ENCODE measurements around the gene TRIM26. TPM values are rescaled to one million over a fixed set of nuclear protein-coding genes. Genes with fewer than 3 reads are reported as not detected.
"Not testable (repeated sequence)": the region's sequence is repeated elsewhere in the genome, so short reads cannot be mapped to it uniquely, and the experiment has no call there.

Gene TRIM26
- total RNA-seq, 2 donors from 2014 or later = 87.5 to 92.0 TPM

DNA sequence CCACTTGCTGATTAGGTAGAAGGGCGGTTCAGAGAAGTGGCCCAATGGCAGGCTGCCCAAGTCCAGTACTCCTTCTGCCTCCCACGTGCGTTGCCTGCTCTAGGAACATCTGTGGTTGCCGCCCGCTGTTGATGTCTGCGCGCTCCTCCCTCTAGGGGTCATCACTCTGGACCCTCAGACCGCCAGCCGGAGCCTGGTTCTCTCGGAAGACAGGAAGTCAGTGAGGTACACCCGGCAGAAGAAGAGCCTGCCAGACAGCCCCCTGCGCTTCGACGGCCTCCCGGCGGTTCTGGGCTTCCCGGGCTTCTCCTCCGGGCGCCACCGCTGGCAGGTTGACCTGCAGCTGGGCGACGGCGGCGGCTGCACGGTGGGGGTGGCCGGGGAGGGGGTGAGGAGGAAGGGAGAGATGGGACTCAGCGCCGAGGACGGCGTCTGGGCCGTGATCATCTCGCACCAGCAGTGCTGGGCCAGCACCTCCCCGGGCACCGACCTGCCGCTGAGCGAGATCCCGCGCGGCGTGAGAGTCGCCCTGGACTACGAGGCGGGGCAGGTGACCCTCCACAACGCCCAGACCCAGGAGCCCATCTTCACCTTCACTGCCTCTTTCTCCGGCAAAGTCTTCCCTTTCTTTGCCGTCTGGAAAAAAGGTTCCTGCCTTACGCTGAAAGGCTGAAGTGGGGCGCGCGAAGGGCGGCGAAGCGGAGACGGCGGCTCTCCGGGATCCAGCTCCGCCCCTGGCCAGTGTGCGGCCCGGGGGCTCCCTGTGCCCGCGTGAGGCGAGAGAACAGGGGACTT is 41.3 kb downstream of the TRIM26 start:
- Mint-ChIP-seq H3K4me1 (ENCODE audit: low read depth in 2 of 2) (no peaks in the 10 kb centered on the region), H3K27ac (no peak overlapping the region), H3K36me3 (no peaks in the 10 kb centered on the region), H3K4me3 (no peak overlapping the region), H3K9me3 (no peaks in the 10 kb centered on the region), H3K27me3 (peaks cover 42 to 66% of the 10 kb centered on the region in 2 donors)
- ATAC-seq (peak; percentile 45), DNase-seq (ENCODE audit: low spot score) (no peak)

DNA sequence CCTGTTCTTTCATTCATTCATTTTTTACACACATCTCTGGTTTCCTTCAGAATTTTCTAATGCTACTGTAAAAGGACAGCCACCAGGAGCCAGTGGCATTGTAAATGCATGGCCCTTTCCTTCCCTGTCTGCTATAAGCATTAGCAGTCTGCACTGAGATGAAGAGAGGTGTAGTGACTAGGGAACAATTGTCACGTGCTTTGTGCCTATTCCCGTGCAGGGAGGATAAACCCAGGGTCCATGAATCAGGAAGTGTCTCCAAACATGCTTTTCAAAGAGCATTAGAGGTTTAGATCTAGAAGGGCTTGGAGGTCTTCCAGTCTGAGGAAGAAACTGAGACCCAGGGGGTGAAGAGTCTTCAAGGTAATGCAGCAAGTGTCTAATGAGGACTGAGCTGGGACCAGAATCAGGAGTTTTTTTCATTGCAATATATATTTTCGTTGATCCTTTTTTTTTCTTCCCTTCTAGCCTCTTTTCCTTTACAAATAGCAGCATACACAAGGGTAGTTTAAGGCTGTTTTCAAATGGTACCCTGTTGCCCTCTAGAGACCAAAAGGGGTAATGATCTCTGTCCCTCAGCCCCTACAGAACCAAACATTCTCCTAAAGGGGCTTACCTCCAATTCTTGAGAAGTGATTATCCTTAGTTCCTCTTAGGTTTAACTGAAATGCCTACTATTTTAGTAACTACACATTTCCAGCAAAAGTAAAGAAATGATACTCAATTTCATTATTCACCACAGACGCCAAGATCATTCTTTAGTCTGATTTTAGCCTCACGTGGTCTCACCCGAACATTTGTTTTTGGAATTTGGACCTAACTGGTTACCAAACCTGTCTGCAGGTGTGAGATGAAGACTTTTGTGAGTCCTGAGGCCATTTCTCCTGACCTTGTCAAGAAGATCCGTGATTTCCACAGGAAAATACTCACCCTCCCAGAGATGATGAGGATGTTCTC is 43.3 kb downstream of the TRIM26 start:
- H3K4me1 Mint-ChIP-seq (ENCODE audit: low read depth in 2 of 2) = no peaks in the 10 kb centered on the region
- no peak overlapping the region for H3K4me3 Mint-ChIP-seq
- ATAC-seq = peak; percentile 67 to 71
- no peak for DNase-seq (ENCODE audit: low spot score)
- H3K27ac Mint-ChIP-seq = no peak overlapping the region
- H3K36me3 Mint-ChIP-seq = no peaks in the 10 kb centered on the region
- peaks cover 38 to 59% of the 10 kb centered on the region in 2 donors for H3K27me3 Mint-ChIP-seq
- H3K9me3 Mint-ChIP-seq = no peaks in the 10 kb centered on the region

DNA sequence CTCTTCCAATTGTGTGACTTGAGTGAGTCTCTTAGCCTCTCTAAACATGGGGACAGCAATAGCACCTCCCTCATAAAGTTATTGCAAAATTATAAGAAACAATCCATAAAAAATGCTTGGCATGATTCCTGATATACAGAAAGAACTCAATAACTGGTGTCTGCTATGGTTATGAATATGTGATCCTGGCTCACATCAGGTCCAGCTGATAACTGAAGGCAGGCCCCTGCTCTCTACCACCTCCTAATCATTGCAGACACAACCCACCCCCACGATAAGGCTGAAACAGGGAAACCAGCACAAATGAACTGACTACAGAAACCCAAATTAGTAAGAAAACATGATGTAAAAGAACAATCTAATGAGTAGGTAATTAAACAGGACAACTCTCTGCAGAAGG is 44.5 kb downstream of the TRIM26 start:
- Mint-ChIP-seq H3K36me3 (no peaks in the 10 kb centered on the region), H3K4me3 (no peak overlapping the region), H3K27ac (no peak overlapping the region), H3K27me3 (peaks cover 44 to 66% of the 10 kb centered on the region in 2 donors), H3K9me3 (no peaks in the 10 kb centered on the region), H3K4me1 (ENCODE audit: low read depth in 2 of 2) (no peaks in the 10 kb centered on the region)
- DNase-seq (ENCODE audit: low spot score) (no peak), ATAC-seq (no peak)

DNA sequence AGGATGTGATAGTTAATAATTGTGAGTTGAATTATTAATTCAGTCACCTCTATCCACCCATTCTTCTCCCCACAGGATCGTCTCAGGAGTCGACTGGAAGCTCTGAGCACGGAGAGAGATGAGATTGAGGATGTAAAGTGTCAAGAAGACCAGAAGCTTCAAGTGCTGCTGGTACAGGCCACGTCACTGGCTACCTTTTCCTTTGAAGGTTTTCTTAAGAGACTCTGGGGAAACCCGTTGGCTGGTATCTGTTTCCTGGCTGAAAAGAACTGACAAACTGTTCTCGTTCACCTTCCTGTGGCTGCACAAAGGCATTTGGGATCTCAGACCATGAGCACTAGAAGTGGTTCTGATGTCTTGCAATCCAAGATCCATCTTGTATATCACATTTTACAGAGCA is 46.1 kb downstream of the TRIM26 start:
- ATAC-seq (peak in 1 of 2 donors; percentile 10), DNase-seq (ENCODE audit: low spot score) (no peak)
- Mint-ChIP-seq H3K9me3 (no peaks in the 10 kb centered on the region), H3K4me1 (ENCODE audit: low read depth in 2 of 2) (peaks cover 0 to 3% of the 10 kb centered on the region in 2 donors), H3K36me3 (no peaks in the 10 kb centered on the region), H3K27me3 (peaks cover 43 to 55% of the 10 kb centered on the region in 2 donors), H3K27ac (no peak overlapping the region), H3K4me3 (peak overlapping the region; percentile 12)

DNA sequence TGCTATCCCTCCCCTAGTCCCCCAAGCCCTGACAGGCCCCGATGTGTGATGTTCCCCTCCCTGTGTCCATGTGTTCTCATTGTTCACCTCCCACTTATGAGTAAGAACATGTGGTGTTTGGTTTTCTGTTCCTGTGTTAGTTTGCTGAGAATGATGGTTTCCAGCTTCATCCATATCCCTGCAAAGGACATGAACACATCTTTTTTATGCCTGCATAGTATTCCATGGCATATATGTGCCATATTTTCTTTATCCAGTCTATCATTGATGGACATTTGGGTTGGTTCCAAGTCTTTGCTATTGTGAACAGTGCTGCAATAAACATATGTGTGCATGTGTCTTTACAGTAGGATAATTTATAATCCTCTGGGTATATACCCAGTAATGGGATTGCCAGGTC is 48.0 kb downstream of the TRIM26 start:
- H3K4me1 Mint-ChIP-seq (ENCODE audit: low read depth in 2 of 2); H3K9me3 Mint-ChIP-seq; H3K27ac Mint-ChIP-seq; ATAC-seq; H3K36me3 Mint-ChIP-seq; H3K4me3 Mint-ChIP-seq; DNase-seq (ENCODE audit: low spot score): not testable (repeated sequence)
- H3K27me3 Mint-ChIP-seq = peaks cover 32 to 46% of the 10 kb centered on the region in 2 donors

DNA sequence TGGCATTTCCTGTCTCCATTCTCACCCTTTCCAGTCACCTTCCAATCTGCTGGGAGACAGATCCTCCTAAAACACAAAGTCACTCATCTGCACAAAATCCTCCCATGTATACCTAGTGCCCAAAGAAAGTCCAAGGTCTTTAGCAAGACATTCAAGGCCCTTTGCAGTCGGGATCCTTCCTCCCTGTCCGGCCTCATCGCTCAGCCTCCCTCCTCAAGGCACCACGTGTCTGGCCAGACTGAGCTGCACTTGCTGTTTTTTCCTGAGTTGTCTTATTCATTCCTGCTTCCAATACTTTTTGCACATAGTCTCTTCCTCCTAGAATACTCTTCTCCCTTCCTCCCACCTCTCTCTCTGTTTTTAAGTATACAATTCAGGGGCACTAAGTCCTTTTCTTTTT is 48.5 kb downstream of the TRIM26 start:
- Mint-ChIP-seq H3K4me3 (no peak overlapping the region), H3K4me1 (ENCODE audit: low read depth in 2 of 2) (peaks cover 0 to 3% of the 10 kb centered on the region in 2 donors), H3K27me3 (peaks cover 29 to 40% of the 10 kb centered on the region in 2 donors), H3K9me3 (no peaks in the 10 kb centered on the region), H3K36me3 (no peaks in the 10 kb centered on the region), H3K27ac (no peak overlapping the region)
- ATAC-seq = no peak
- DNase-seq (ENCODE audit: low spot score) = no peak

DNA sequence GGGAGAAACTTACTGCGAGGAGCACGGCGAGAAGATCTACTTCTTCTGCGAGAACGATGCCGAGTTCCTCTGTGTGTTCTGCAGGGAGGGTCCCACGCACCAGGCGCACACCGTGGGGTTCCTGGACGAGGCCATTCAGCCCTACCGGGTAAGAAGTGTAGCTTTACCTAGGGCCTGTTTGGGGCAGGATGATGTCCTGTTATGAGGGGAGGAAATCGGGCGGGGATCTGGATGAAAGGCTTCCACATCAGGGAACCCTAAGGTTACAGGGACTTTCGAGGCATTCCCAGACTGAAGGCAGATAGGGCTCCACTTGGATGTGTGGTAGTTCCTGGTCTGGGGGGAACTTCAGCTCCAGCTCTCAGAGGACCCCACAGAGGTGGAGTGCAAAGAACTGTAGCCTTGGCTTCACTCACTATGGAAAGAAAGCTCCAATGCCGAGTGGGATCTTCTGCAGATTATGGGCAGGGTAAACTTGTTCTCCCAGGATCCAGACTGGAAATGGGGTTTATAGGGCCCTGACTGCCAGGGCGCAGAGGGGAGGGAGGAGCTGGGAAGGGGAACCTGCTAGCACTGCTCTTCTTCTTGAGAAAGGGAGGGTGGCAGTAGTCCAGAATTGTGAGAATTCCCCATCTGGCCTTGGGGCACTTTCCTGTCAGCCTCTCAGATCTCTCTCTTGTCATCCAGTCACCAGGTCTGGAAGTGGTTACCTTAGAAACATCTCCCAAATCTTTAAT is 49.1 kb downstream of the TRIM26 start:
- Mint-ChIP-seq H3K4me3 (no peak overlapping the region), H3K9me3 (no peaks in the 10 kb centered on the region), H3K36me3 (no peaks in the 10 kb centered on the region), H3K27me3 (peaks cover 28 to 39% of the 10 kb centered on the region in 2 donors), H3K4me1 (ENCODE audit: low read depth in 2 of 2) (peaks cover 0 to 3% of the 10 kb centered on the region in 2 donors), H3K27ac (no peak overlapping the region)
- DNase-seq (ENCODE audit: low spot score) (no peak), ATAC-seq (no peak)

DNA sequence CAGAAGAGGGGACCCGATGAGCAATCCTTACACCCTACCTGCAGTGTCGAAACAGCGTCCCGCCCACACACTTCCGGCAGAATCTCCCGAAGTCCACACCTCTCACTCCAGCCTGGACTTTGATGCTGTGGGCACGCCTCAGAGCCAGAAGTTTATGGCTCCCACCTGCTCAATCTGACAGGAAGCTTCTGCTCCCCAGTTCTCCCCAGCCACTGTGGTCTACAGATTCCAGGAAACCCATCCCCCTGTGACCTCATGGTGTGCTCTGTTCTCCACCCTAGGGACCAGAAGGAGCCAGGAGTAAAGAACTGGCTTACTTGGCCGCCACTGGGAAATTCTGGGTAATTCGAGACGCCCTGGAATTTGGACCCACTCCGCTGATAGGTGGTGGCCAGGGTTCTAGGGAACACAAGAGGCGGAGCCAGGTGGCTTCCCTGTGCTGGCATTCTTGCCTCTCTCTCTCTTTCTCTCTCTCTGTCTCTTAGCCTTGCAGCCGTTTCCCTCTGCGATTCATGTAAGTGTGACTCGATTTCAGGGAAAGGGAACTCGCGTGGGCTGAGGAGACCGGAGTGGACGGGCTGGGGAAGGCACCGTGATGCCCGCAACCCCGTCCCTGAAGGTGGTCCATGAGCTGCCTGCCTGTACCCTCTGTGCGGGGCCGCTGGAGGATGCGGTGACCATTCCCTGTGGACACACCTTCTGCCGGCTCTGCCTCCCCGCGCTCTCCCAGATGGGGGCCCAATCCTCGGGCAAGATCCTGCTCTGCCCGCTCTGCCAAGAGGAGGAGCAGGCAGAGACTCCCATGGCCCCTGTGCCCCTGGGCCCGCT is 49.9 kb downstream of the TRIM26 start, which contains the start of gene TRIM15:
Gene TRIM15 (plus strand): TSS at position 457 of the 828 bp plus-strand sequence. CDS start 139 bp downstream, at position 596.
- no peak for DNase-seq (ENCODE audit: low spot score)
- H3K27ac Mint-ChIP-seq = peak within 1 kb of the TSS in 1 of 2 donors; percentile 10
- peaks cover 0 to 3% of the 10 kb centered on the region in 2 donors for H3K4me1 Mint-ChIP-seq (ENCODE audit: low read depth in 2 of 2)
- H3K9me3 Mint-ChIP-seq = no peaks in the 10 kb centered on the region
- no peak within 1 kb of the TSS for H3K4me3 Mint-ChIP-seq
- no peaks in the 10 kb centered on the region for H3K36me3 Mint-ChIP-seq
- ATAC-seq = peak in 1 of 2 donors; percentile 59
- peaks cover 27 to 39% of the 10 kb centered on the region in 2 donors for H3K27me3 Mint-ChIP-seq

DNA sequence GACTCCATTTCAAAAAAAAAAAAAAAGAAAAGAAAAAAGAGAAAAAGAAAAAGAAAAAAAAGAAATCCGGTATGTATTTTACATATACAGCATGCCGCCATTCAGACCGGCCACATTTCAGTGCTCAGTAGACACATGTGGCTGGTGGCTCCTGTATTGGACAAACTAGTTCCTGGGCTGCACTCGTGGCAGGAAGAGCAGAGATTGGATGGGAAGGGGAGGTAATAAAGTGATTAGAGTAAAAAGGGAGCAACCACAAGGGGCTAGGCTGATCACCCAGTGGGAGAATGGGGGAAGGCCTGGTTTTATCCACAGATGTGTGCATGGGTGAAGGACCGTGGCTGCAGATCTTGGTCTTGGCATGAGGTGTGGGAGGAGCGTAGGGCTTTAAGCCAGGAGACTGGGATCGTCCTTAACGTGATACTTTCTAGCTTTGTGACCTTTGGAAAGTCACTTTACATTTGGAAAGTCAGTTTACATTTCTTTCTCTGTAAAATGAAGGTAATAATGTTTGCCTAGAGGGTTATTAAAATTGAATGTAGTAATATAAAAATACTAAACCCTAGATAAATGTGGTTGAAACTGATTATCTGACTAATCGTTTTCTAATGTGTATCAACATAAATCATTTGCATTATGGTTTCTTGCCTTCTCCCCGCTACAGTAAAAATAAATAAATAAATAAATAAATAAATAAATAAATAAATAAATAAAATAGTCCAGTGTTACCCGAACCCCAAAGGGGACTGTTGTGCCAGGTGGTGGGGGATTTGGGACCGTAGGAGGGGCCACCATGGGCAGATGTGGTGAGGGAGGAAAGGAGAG is 50.7 kb downstream of the TRIM26 start:
- peaks cover 0 to 3% of the 10 kb centered on the region in 2 donors for H3K4me1 Mint-ChIP-seq (ENCODE audit: low read depth in 2 of 2)
- H3K9me3 Mint-ChIP-seq = no peaks in the 10 kb centered on the region
- H3K4me3 Mint-ChIP-seq = no peak overlapping the region
- DNase-seq (ENCODE audit: low spot score) = no peak
- peaks cover 21 to 32% of the 10 kb centered on the region in 2 donors for H3K27me3 Mint-ChIP-seq
- no peaks in the 10 kb centered on the region for H3K36me3 Mint-ChIP-seq
- H3K27ac Mint-ChIP-seq = peak overlapping the region in 1 of 2 donors; percentile 10
- no peak for ATAC-seq

DNA sequence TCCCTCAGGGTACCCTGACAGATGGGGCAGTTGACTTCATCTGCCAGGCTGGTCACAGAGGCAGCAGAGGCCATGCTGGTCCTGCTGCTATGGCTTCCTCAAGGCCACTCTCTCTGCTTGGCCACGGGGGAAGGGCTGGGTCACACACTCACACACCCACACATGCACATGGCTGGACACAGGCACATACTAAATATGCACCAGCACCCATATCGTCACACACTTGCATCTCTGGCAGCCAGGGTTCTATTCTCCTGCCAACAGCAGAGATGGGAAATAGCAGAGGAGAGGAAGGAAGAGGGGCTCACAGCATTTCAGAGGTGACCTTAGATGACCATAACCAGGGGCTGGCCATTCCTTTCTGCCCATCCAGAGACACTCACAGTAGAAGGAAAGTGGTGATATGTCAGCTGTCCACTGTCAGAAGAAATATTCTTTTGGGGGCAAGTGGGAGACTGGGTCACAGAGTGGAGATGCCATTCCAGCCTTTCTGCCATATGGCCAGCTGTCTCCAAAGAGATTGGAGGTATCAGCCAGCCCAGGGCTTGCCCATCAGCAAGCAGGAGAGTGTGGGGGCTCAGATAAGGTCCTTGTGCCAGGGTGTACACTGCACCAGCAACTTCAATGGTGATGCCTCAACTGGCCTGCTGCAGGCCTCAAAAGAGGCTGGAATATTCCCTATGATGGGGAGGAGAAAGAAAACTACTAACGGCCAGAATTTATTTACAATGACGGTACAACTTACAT is 52.2 kb downstream of the TRIM26 start, which contains the start of gene TRIM10:
Gene TRIM10 (minus strand): TSS at position 427 of the 747 bp plus-strand sequence. CDS start 353 bp downstream, at position 74.
- no peak for ATAC-seq
- Mint-ChIP-seq H3K9me3 (no peaks in the 10 kb centered on the region), H3K4me1 (ENCODE audit: low read depth in 2 of 2) (peaks cover 0 to 3% of the 10 kb centered on the region in 2 donors), H3K27ac (peak within 1 kb of the TSS in 1 of 2 donors; percentile 10), H3K36me3 (no peaks in the 10 kb centered on the region), H3K27me3 (peaks cover 20 to 22% of the 10 kb centered on the region in 2 donors), H3K4me3 (no peak within 1 kb of the TSS)
- DNase-seq (ENCODE audit: low spot score) = no peak

DNA sequence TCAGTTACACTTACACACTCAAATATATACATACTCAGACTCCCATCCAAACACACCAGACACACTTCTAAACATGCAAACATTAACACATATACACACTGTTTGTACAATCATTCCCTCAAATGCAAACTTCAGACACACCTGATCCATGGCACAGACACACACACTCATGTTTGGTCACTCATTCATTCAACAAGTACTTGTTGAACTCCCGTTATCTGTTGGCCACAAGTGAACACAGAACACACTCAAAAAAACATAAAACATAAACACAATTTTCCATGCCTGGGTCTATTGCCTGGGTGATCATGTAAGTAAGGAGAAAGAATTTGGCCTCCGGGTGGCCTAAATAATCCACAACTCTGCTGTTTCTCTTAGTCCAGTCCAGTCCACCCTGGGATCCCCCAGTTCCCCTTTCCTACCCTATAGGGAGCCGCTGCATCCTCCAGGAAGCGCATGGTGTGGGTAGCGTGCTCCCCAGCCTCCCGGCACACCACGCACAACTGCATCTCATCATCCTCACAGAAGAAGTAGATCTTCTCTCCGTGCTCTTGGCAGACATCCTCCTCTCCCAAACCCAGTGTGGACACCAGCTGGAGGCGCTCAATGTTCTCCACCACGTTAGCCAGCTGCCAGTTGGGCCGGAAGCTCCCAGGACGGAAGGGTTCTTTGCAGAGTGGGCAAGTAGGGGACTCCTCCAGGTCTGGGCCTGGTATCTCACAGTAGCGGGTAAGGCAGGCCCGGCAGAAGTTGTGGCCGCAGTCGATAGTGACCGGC is 53.0 kb downstream of the TRIM26 start:
- no peak overlapping the region for H3K4me3 Mint-ChIP-seq
- ATAC-seq (no peak), DNase-seq (ENCODE audit: low spot score) (no peak)
- peaks cover 24 to 26% of the 10 kb centered on the region in 2 donors for H3K27me3 Mint-ChIP-seq
- H3K27ac Mint-ChIP-seq = no peak overlapping the region
- peaks cover 0 to 3% of the 10 kb centered on the region in 2 donors for H3K4me1 Mint-ChIP-seq (ENCODE audit: low read depth in 2 of 2)
- no peaks in the 10 kb centered on the region for H3K36me3 Mint-ChIP-seq
- H3K9me3 Mint-ChIP-seq = no peaks in the 10 kb centered on the region

Data from natural killer cell treated with Interleukin-12 subunit alpha and Interleukin-12 subunit beta and Interleukin-15 and Interleukin-18, amount 100 ng/mL, for 72 hours (primary cell).